ENCODE results near the gene PSMB2. TPM values are rescaled to one million over a fixed set of nuclear protein-coding genes. Genes with fewer than 3 reads are reported as not detected.

Gene PSMB2
- total RNA-seq, 1 experiment from 2014 or later = 59.9 TPM

- peaks cover 6% of the 10 kb centered on the region; the same call in 1 of the 2 replicates for H3K4me1 ChIP-seq
- no peaks in the 10 kb centered on the region for H3K27me3 ChIP-seq (replicated peaks; ENCODE audit: control insufficient read depth, insufficient read depth, low read length)
- H3K9me3 ChIP-seq = no peaks in the 10 kb centered on the region
- Mint-ChIP-seq H3K4me1 (ENCODE audit: low read depth, unreplicated experiment) (peaks cover 8% of the 10 kb centered on the region), H3K4me3 (ENCODE audit: unreplicated experiment) (no peak overlapping the region), H3K27ac (ENCODE audit: unreplicated experiment) (no peak overlapping the region), H3K36me3 (ENCODE audit: insufficient read depth, unreplicated experiment) (peaks cover 20% of the 10 kb centered on the region), H3K27me3 (ENCODE audit: insufficient read depth, unreplicated experiment) (no peaks in the 10 kb centered on the region), H3K9me3 (ENCODE audit: unreplicated experiment) (no peaks in the 10 kb centered on the region)
- ChIA-PET CTCF (interaction anchor here (0.6 to 1.4 kb wide), 3 partner anchors 148 to 161 kb away, joined by 3 read pairs; no protein-coding TSS in a partner anchor), POLR2A (no interaction called here)
- TF ChIP-seq CTCF (IDR thresholded peaks at IDR 0.05; ENCODE audit: insufficient read depth in 1 of 2, low read depth in 1 of 2, low read length in 1 of 2, severe bottlenecking in 1 of 2, unreplicated experiment in 1 of 2) = no peak
- H3K4me3 ChIP-seq (ENCODE audit: low read depth, low read length) = no peak overlapping the region
- DNase-seq = no peak
- BruUV-seq (replicated peaks) = no TSS peak
- H3K36me3 ChIP-seq (ENCODE audit: control insufficient read depth, insufficient read depth, low read length) = no peaks in the 10 kb centered on the region
- intact Hi-C loops (cut with micrococcal nuclease; ENCODE audit: unreplicated experiment) = no loop called here
Observed at GRCh38 chr1:35567947-35568558, 73.3 kb downstream of the PSMB2 start.

GRCh38 chr1:35565742-35566133, 75.6 kb downstream of the PSMB2 start:
- peaks cover 8% of the 10 kb centered on the region for H3K4me1 Mint-ChIP-seq (ENCODE audit: low read depth, unreplicated experiment)
- intact Hi-C loops (cut with micrococcal nuclease; ENCODE audit: unreplicated experiment) = no loop called here
- H3K4me3 ChIP-seq (ENCODE audit: low read depth, low read length) = no peak overlapping the region
- H3K4me1 ChIP-seq = peaks cover 6% of the 10 kb centered on the region; the same call in 1 of the 2 replicates
- ChIA-PET POLR2A (no interaction called here), CTCF (interaction anchor here (1.8 to 2.0 kb wide), 2 partner anchors 114 to 149 kb away, joined by 4 to 24 read pairs; no protein-coding TSS in a partner anchor)
- no peaks in the 10 kb centered on the region for H3K9me3 ChIP-seq
- H3K27me3 ChIP-seq (replicated peaks; ENCODE audit: control insufficient read depth, insufficient read depth, low read length) = no peaks in the 10 kb centered on the region
- no TSS peak for BruUV-seq (replicated peaks)
- no peaks in the 10 kb centered on the region for H3K27me3 Mint-ChIP-seq (ENCODE audit: insufficient read depth, unreplicated experiment)
- H3K36me3 ChIP-seq (ENCODE audit: control insufficient read depth, insufficient read depth, low read length) = no peaks in the 10 kb centered on the region
- H3K36me3 Mint-ChIP-seq (ENCODE audit: insufficient read depth, unreplicated experiment) = peaks cover 25% of the 10 kb centered on the region
- H3K4me3 Mint-ChIP-seq (ENCODE audit: unreplicated experiment) = no peak overlapping the region
- DNase-seq = no peak
- H3K9me3 Mint-ChIP-seq (ENCODE audit: unreplicated experiment) = no peaks in the 10 kb centered on the region
- no peak overlapping the region for H3K27ac Mint-ChIP-seq (ENCODE audit: unreplicated experiment)
- no peak for TF ChIP-seq CTCF (IDR thresholded peaks at IDR 0.05; ENCODE audit: insufficient read depth in 1 of 2, low read depth in 1 of 2, low read length in 1 of 2, severe bottlenecking in 1 of 2, unreplicated experiment in 1 of 2)

GRCh38 chr1:35564884-35565741, 76.2 kb downstream of the PSMB2 start:
- POLR2A ChIA-PET = no interaction called here
- Histone ChIP-seq H3K9me3 (no peaks in the 10 kb centered on the region), H3K4me1 (0 out of 2 replicates have a peak, but pooled peaks cover 6% of the 10 kb centered on the region), H3K4me3 (ENCODE audit: low read depth, low read length) (no peak overlapping the region), H3K27me3 (replicated peaks; ENCODE audit: control insufficient read depth, insufficient read depth, low read length) (no peaks in the 10 kb centered on the region), H3K36me3 (ENCODE audit: control insufficient read depth, insufficient read depth, low read length) (no peaks in the 10 kb centered on the region)
- peaks cover 2% of the 10 kb centered on the region for H3K4me1 Mint-ChIP-seq (ENCODE audit: low read depth, unreplicated experiment)
- TF ChIP-seq CTCF (IDR thresholded peaks at IDR 0.05; ENCODE audit: insufficient read depth in 1 of 2, low read depth in 1 of 2, low read length in 1 of 2, severe bottlenecking in 1 of 2, unreplicated experiment in 1 of 2) = no peak
- no peaks in the 10 kb centered on the region for H3K27me3 Mint-ChIP-seq (ENCODE audit: insufficient read depth, unreplicated experiment)
- H3K27ac Mint-ChIP-seq (ENCODE audit: unreplicated experiment) = no peak overlapping the region
- H3K9me3 Mint-ChIP-seq (ENCODE audit: unreplicated experiment) = no peaks in the 10 kb centered on the region
- no peak for DNase-seq
- BruUV-seq (replicated peaks) = no TSS peak
- peaks cover 26% of the 10 kb centered on the region for H3K36me3 Mint-ChIP-seq (ENCODE audit: insufficient read depth, unreplicated experiment)
- no peak overlapping the region for H3K4me3 Mint-ChIP-seq (ENCODE audit: unreplicated experiment)
- intact Hi-C loops (cut with micrococcal nuclease; ENCODE audit: unreplicated experiment) = loop anchor here (1.0 kb wide), 1 partner anchor 114 kb away; no protein-coding TSS in a partner anchor
- CTCF ChIA-PET = interaction anchor here (0.5 to 2.0 kb wide), 11 partner anchors 8 to 369 kb away, joined by 3 to 24 read pairs (median 4); partner anchors contain the start of gene TFAP2E
